NCI-H2196 treated with DMSO at 0.1 percent for 48 hours (cell line): Measurements from ENCODE around the gene EFS.
A peak's percentile ranks its signal among the peaks of the same experiment; 100 is the strongest.
"Not testable (repeated sequence)": the region's sequence is repeated elsewhere in the genome, so short reads cannot be mapped to it uniquely, and the experiment has no call there.

ENCODE experiments used
- DNase-seq: peaks from one replicate; lab custom pipeline; 2025; ENCODE audit not compliant: unreplicated experiment; lab: John Stamatoyannopoulos, UW

Gene EFS

GRCh38 chr14:23399136-23399535 is 34.2 kb upstream of the EFS start:
- no peak for DNase-seq

GRCh38 chr14:23398348-23398747 is 33.4 kb upstream of the EFS start:
- peak; percentile 92 for DNase-seq

- DNase-seq, result no peak
Measured at GRCh38 chr14:23396781-23397407, 31.9 kb upstream of the EFS start.

- DNase-seq, result no peak
Measured at GRCh38 chr14:23396126-23396525, 31.2 kb upstream of the EFS start.

GRCh38 chr14:23392613-23393012 is 27.6 kb upstream of the EFS start:
- DNase-seq, result no peak

GRCh38 chr14:23389871-23390270 is 24.9 kb upstream of the EFS start:
- DNase-seq, result not testable (repeated sequence)

GRCh38 chr14:23389396-23389795 is 24.4 kb upstream of the EFS start:
- no peak for DNase-seq

- DNase-seq, result no peak
Measured at GRCh38 chr14:23388996-23389395, 24.0 kb upstream of the EFS start.

- no peak for DNase-seq
Measured at GRCh38 chr14:23387916-23388882, 23.2 kb upstream of the EFS start.

- DNase-seq, result no peak
Measured at GRCh38 chr14:23386999-23387398, 22.0 kb upstream of the EFS start.

- not testable (repeated sequence) for DNase-seq
Measured at GRCh38 chr14:23386266-23386657, 21.3 kb upstream of the EFS start.

GRCh38 chr14:23385642-23386265 is 20.8 kb upstream of the EFS start:
- DNase-seq, result no peak

GRCh38 chr14:23385244-23385641 is 20.3 kb upstream of the EFS start:
- DNase-seq, result no peak

GRCh38 chr14:23384364-23385080 is 19.6 kb upstream of the EFS start:
- no peak for DNase-seq

GRCh38 chr14:23382731-23383440 is 17.9 kb upstream of the EFS start:
- DNase-seq, result no peak

- DNase-seq, result no peak
Measured at GRCh38 chr14:23382276-23382675, 17.3 kb upstream of the EFS start.

GRCh38 chr14:23381871-23382270 is 16.9 kb upstream of the EFS start:
- peak; percentile 85 for DNase-seq

GRCh38 chr14:23380976-23381375 is 16.0 kb upstream of the EFS start:
- DNase-seq, result no peak

- no peak for DNase-seq
Measured at GRCh38 chr14:23380197-23380914, 15.4 kb upstream of the EFS start.
